Right renal pelvis (tissue), 4 donors: ENCODE results near the gene BNC2. TPM values are rescaled to one million over a fixed set of nuclear protein-coding genes. Genes with fewer than 3 reads are reported as not detected.
"Not testable (repeated sequence)": the region's sequence is repeated elsewhere in the genome, so short reads cannot be mapped to it uniquely, and the experiment has no call there.

Experiments
- DNase-seq, 4 donors: peaks; one replicate each; pipeline ENCODE4 v3.0.0-alpha.2; 2013; ENCODE audit warnings: low read depth in 4 of 4, low spot score in 3 of 4, missing footprints in 1 of 4
- polyA plus RNA-seq, 4 donors: library from polyadenylated mRNA; unstranded; fragments of 120-200 nt; gene quantifications; one replicate each; pipeline ENCODE4 v1.2.1, GENCODE V29; 2013; ENCODE audit not compliant: insufficient read length in 4 of 4

The BNC2 gene
- polyA plus RNA-seq, result 10 to 100 TPM in 1 of 4 donors, 1 to 10 TPM in 3; 6.8 to 11.0 (median 8.4) TPM

GRCh38 chr9:16870596-16871335 is at the start of gene BNC2:
TSS of gene BNC2 (minus strand) at chr9:16870670. CDS start at chr9:16870648, 22 bp downstream.
- peak in 2 of 4 donors; percentile 43 to 54 for DNase-seq

- DNase-seq, result no peak
Observed at GRCh38 chr9:16918920-16919319, 48.5 kb upstream of the BNC2 start.

GRCh38 chr9:16915126-16915831 is 44.8 kb upstream of the BNC2 start:
- no peak for DNase-seq

- no peak for DNase-seq
Observed at GRCh38 chr9:16912197-16912596, 41.7 kb upstream of the BNC2 start.

GRCh38 chr9:16908206-16908605 is 37.7 kb upstream of the BNC2 start:
- DNase-seq, result not testable (repeated sequence)

- no peak for DNase-seq
Observed at GRCh38 chr9:16904655-16905054, 34.2 kb upstream of the BNC2 start.

- DNase-seq, result no peak
Observed at GRCh38 chr9:16901590-16901989, 31.1 kb upstream of the BNC2 start.

- no peak for DNase-seq
Observed at GRCh38 chr9:16899606-16900005, 29.1 kb upstream of the BNC2 start.

GRCh38 chr9:16898464-16898863 is 28.0 kb upstream of the BNC2 start:
- DNase-seq, result no peak

- DNase-seq, result no peak
Observed at GRCh38 chr9:16888594-16888993, 18.1 kb upstream of the BNC2 start.

- DNase-seq, result no peak
Observed at GRCh38 chr9:16885931-16886330, 15.5 kb upstream of the BNC2 start.

- DNase-seq, result no peak
Observed at GRCh38 chr9:16884952-16885513, 14.6 kb upstream of the BNC2 start.

- no peak for DNase-seq
Observed at GRCh38 chr9:16884373-16884772, 13.9 kb upstream of the BNC2 start.

- DNase-seq, result no peak
Observed at GRCh38 chr9:16883586-16883985, 13.1 kb upstream of the BNC2 start.

GRCh38 chr9:16882440-16882839 is 12.0 kb upstream of the BNC2 start:
- DNase-seq, result not testable (repeated sequence)

- DNase-seq, result no peak
Observed at GRCh38 chr9:16879416-16879815, 8.9 kb upstream of the BNC2 start.

- no peak for DNase-seq
Observed at GRCh38 chr9:16877256-16877655, 6.8 kb upstream of the BNC2 start.

- no peak for DNase-seq
Observed at GRCh38 chr9:16873126-16873802, 2.8 kb upstream of the BNC2 start.

GRCh38 chr9:16871336-16872151 is 1.1 kb upstream of the BNC2 start:
- DNase-seq, result peak in 1 of 4 donors; percentile 49

GRCh38 chr9:16869882-16870595 is 431 bp downstream of the BNC2 start:
- peak in 1 of 4 donors; percentile 34 for DNase-seq
